Stimulated activated CD4-positive, alpha-beta T cell treated with anti-CD3 and anti-CD28 coated beads, Interleukin-4, amount 100 ng/mL, for 48 hours (primary cell): ENCODE data around the gene WNT3.
"Not testable (repeated sequence)": the region's sequence is repeated elsewhere in the genome, so short reads cannot be mapped to it uniquely, and the experiment has no call there.

ENCODE experiments used
- DNase-seq, 2 donors: peaks; one replicate each; pipeline ENCODE4 v3.0.0-alpha.2; 2020; ENCODE audit warnings: low read depth in 2 of 2

The WNT3 gene

DNA sequence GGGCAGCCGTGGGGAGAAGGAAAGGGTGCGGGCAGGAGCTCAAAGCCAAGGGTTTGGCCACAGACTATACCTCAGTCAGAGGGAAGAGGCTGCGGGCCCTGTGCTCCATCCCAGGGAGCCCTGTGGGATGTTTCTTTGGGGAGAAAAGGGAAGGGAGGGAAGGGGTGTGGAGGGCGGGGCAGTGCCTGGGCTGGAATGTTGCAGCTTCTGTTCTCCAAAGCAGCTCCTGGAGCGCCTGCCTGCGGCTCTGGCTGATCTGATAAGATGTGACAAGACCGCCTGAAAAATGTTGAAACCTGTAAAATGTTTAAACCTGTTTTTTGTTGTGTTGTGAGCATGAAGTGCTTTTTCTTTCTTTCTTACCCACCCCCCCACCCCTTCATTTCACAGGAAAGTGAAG is 32.8 kb downstream of the WNT3 start:
- no peak for DNase-seq

DNA sequence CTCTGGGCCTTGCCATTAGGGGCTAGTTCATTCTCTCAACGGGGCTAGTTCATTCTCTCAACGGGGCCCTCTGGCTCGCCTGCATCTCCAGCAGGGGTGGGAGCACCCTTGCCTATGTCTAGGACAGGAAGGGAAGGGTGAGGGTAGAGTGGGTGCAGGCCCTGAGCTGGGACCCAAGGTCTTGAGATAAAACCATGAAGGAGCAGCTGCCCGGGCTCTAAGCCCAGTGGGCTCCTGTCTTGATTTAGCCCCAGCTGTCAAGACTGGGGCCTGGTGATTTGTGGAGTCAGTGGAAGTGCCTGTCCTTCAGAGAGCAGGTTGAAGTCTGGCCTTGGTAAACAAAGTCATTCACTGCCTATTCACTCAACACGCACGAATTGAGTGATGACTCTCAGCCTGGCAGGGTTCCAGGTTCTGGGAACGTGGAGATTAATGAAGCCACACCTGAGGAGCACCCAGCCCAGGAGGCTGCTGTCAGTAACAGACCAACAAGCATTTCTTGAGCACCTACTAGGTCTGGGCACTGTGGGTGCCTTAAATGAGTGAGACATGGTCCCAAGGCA is 35.4 kb downstream of the WNT3 start:
- DNase-seq, result no peak

DNA sequence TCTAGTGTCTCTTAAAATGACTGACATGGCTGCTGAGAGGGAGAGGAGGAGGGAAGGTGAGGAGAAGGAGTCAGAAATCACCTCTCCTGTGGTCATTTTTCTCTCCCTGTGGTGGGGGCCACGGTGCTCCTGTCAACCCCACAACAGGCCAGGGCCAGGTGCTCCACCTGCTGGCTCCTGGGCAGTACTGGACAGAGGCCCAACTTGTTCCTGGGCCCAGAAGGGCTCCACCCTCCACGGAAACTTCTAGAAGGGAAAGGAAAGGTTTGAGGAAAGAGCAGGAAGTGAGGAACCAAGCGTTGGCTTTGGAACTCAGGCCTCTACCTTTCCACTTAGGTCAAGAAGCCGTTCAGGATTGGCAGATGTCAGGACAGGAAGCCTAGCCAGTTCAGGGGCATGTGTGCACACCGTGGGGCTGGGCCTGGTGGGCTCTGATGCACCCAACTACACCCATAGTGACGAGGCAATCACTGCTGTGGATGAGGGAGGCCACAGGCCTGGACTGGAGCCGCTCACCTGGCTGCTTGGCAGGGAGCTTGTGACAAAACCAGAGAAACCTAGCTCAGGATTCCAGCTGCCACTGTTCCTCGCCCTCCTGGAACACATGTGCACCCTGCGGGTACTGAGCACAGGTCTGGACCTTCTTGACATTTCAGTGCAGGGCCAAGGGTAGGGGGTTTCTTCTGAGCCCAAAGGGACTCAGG is 36.1 kb downstream of the WNT3 start:
- DNase-seq, result no peak

DNA sequence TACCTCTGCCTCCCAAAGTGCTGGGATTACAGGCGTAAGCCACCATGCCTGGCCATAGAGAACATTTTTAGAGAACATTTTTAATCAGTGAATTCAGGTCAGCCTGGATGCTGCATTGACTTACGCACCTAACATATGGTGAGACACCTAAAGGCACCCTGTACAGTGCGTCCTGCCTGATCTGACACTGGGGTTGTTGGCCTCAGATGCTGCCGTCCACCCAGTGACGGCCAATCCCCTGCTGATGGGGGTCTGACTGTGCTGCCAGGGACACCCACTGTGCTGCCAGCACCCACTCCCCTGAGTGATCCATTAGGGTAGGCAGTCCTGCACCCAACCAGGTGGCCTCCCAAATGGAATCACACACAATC is 38.5 kb downstream of the WNT3 start:
- DNase-seq, result no peak

DNA sequence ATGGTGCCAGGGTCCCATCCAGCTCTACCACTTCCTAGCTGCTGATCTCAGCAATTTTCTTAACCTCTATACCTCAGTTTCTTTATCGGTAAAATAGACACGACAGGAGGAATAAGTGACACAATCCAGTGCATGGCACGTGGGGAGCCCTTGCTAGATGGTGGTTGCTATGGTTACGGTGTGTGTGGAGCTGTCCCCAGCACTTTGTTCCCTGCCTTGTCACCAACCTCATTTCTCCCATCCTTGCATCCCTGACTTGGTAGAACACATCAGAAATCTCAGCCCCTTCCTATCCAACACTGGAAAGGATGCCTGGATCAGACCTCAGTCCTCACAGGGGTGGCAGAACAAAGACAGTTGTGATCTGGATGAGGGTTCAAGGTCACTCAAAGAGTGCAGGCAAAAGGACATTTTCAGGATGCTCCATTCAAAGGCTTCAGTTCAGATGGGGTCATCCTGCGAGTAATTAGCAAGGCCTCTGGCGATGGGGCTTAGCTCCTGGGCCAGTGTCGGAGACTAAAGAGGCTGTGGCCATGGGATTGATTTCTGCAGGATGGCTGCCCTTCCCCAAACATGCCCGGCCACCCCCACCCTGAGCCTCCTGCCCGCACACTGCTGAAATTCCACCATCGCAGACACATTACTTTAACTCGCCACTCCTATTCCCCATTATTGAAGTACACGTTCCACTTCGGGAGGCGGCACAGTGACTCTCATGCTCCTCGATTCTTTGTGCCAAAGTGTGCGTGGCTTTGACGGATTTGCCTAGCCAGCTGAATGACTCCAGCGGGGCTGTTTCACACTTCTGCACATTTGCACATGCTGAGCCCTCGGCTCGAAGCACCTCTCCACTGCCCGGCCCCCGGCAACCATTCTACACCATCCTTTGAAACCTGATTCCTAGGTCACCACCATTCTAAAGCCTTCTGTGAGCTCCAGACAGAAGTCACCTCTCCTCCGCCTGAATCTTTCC is 40.3 kb downstream of the WNT3 start:
- DNase-seq, result no peak

DNA sequence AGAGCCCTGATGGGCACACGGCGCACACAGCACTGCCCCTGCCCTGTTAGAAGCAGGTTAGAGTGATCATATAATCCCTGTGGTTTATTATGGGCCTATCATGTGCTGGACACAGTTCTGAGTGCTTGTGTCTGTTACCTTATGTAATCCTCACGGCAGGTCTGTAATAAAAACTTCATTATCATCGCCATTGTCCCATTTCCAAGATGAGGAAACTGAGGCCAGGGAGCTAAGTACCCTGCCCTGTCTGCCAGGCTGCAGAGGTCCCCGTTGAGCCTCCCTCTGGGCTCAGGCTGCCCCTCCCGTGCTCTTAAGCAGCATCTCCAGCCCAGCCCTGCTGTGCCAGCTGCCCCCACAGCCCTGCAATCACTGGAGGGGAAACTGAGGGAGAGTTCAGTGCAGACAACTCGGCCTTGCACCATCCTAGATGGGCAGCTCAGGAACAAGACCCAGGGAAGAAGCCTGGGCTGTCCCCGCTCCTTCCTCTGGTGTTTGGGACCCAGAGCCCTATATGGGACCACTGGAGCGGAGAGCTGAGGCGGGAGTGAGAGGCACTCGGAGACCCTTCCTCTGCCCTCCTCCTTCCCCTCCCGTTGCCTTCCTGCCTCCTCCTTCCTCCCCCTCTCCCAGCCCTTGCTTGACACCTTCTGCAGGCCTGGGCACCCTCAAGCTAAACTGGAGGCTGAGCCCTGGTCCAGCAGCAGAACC is 42.0 kb downstream of the WNT3 start:
- DNase-seq, result no peak

DNA sequence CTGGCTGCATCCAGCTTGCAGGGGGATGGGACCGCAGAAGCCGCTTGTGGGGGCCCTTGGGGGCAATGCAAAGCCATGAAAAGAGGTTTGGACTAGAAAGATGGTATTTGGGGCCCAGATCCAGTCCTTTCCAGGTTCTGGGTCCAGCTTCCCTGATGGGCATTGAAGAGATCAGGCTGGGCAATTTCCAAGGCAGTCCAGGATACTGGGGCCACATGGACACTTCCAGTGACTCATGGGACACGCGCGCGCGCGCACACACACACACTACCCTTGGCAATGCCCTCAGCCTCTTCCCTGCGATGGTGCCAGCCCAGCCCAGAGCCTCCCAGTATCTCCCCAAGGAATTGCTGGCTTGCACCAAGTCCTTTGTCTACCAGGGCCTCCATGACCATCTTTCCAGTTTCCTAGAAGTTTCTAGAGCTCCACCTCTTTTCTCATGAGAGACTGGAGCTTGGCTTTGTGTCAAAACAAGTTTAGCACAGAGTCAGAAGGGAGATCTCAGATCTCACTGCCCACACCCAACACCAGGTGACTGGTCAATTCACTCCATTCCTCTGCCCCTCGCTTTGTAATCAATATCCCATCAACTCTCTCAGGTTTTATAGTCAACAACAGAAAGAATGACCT is 44.3 kb downstream of the WNT3 start:
- no peak for DNase-seq

DNA sequence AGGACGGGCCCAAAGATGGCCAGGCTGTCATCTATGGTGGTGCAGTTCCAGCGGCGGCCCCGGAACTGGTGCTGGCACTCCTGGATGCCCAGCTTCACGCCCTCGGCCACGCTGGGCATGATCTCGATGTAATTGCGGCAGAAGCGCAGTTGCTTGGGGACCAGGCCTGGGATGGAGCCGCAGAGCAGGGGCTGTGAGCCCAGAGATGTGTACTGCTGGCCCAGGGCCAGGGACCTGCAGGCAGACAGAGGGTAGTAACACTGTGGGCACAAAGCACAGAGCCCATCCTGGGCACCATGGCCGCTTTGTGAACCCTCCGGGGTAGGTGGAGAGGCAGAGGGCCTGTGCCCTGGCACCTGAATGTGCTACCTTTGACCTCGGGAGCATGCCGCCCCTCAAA is 44.8 kb downstream of the WNT3 start:
- no peak for DNase-seq

DNA sequence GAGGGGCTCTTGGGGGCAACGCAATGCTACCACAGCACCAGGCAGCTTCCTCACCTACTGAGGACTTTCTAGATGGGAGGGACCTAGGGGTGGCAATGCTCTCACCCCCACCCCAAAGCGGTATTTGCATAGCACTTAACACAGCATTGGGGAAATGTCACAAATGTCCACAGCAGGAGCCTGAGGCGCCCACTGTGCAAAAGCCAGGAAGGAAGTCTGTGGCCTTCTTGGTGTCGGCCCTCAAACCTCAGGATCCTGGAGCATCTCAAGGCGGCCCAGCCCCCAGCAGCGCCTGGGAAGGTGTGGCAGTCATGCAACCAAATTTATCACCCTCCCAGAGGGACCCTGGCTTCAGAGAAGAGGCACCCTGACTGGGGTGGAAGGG is 45.3 kb downstream of the WNT3 start:
- DNase-seq, result no peak

DNA sequence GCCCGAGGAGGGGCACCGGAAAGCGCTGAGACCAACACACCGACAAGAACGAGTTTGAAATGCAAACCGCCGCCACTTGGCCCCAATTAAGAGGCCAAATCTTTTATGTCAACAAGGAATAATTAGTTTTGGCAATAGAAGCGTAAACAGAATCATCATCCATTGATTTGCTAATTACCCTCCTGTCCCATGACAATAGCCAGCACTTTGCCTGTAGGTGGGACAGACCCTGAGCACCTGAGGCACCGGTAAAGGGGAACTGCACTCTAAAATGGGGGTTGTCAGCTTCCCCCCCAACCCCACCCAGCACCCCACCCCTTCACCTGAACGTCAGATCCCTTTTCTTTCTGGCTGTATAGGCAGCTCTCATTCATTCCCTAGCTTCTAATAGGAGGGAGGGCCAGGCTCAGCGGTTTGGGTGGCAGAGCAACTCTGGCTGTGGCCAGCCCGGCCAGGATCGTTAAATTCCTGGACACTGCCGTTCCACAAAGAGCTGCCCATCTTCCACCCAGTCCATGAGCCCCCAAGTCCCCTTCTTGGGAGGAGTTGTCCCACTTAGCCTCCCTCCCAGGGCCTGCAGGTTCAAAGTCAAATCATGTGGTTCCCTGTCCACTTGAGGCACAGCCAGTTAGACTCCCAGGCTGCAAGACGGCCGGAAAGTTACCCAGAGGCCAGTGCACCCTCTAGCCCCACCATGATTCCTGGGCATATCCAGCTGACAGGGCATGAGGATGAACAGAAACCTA is 45.8 kb downstream of the WNT3 start:
- no peak for DNase-seq

DNA sequence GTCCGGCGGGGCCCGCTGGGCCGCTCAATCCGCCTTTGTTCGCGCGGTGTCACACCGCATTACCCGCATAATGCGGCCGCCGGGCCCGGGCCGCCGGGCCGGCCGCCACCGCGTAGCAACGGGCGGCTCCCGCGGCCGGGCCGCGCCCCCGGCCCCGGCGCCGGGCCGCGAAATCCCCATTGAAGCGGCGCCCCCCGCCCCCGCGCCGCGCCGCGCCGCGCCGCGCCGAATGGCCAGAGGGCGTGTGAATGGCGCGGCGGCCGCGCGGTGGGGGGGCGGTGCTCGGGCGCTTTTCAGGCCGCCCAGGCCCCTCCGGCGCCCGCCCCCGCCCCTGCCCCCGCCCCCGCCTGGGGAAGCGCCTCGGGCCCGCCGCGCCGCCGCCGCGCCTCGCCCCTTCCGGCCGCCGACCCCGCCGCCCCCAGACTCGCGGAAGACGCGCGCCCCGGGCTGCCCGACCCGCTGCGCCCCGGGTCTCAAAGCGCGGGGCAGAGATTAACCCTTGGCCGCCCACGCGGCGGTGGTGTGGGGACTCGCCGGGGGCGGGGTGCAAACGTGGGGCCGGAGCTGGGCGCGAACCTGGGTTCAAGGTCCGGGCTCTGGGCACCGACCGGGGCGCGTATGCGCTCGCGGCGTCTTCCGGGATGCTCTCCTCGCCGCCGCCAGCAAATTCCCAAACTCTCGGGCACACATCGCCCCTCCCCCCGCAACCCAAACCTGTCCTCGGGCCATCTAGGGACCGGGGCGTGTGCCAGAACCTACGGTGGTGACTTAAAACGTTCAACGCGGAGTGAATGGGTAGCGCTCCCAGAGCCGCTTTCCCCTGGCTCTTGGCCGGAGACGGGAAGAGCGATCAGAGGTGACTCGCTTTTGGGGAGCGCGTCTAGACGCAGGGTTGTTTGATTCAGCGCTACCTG is 46.7 kb downstream of the WNT3 start:
- no peak for DNase-seq

DNA sequence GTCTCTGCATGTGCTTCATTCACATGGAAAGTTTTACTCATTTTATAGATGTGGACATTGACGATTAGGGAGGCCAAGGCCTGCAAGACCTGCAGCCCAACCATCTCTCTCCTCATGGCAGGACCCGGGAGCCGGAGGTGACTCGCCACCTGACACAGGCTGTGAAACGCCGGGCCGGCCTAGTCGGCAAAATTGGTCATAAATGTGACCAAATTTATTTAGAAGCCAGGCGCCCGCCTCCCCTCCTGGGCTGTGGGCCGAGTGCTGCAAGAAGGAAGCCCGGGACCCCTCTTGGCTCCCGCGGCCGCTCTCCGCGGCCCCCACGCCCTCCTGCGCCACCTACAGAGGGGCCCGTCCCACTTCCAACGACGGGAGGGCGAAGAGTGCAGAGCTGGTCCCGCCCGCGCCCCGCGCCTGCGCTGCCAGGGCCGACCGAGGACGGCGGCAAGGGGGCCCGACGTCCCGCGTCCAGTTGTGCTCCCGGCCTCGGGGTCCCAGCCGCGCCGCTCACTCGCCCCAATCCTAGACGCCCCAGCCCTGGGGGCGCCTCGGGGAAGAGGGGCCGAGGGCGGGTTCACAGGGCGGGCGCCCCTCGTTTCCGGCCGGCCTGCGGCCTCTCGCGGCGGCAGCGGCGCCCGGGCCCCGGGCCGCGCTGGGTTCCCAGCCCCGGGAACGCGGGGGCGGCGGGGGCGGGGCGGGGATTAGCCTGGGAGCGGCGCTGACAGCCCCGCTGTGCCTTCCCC is 47.5 kb downstream of the WNT3 start:
- no peak for DNase-seq

DNA sequence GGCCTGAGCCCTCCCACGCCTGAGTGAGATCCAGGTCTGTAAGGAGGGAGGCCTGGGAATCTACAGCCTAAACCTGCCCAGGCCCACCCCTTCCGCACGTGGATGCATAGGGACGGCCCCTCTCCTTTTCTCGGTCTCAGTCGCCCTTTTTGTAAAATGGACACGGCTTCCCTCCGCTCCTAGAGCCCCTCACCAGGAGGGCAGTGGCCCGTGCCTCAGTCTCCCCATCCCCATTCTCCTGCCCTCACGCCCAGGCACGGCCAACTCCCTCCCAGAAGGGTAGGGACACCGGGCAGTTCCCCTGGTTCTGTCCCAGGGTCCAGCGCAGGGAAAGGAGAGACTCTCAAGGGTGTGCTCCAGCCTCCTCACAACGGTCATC is 48.1 kb downstream of the WNT3 start:
- DNase-seq, result no peak

DNA sequence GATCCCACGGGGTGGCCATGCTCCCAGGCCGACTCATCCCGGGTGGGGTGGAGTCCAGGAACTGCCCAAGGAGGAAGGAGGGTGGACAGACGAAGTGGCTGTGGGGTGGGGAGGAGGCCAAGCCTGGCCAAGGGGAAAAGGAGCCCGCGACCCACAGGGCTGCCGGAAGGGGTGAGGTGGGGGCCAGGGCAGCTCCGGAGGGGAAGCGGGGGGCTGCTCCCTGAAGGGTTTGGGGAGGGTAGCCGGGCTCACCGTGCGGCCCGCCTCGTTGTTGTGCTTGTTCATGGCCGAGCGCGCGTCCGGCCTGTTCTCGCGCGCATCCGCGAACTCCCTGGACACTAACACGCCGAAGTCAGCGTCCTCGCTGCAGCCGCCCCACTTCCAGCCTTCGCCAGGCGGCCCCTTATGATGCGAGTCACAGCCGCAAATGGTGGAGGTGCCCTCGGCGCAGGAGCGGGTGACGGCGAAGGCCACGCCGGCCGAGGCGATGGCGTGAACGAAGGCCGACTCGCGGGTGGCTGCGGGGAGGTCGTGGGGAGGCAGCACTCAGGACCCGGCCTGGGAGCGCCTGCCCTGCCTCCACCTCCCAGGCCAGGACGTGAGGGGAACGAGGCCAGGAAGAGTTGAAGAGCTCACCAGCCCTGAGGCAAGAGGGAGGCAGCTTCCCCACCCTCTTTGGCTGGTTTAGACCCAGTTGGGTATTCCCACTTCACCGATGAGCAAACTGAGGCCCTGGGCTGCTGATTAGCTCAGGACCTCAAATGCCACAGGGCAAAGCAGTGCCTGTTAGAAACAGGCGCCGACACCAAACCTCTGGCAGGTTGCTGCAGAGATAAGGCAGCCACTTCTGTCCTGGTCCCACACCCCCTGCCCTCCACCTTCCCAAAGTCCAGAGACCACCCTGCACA is 48.7 kb downstream of the WNT3 start:
- DNase-seq, result no peak

DNA sequence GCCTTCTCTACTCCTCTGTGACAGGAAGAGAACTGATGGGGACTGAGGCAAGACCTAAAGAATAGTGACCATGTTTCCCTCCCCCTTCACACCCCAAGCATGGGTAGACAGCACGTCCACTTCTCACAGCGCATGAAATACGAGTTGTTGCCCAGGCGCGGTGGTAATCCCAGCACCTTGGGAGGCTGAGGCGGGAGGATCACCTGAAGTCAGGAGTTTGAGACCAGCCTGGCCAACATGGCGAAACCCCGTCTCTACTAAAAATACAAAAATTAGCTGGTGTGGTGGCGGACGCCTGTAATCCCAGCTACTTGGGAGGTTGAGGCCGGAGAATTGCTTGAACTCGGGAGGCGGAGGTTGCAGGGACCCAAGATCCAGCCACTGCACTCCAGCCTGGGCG is 49.6 kb downstream of the WNT3 start:
- DNase-seq, result not testable (repeated sequence)

DNA sequence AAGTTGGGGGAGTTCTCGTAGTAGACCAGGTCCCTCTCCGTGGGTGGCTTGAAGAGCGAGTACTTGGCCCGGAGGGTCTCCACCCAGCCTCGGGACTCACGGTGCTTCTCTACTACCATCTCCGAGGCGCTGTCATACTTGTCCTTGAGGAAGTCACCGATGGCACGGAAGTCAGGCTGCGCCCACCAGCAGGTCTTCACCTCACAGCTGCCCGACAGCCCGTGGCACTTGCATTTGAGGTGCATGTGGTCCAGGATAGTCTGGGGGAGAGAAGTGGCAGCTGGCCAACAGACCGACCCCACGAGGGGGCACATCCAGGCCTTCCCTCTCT is 50.0 kb downstream of the WNT3 start:
- no peak for DNase-seq

DNA sequence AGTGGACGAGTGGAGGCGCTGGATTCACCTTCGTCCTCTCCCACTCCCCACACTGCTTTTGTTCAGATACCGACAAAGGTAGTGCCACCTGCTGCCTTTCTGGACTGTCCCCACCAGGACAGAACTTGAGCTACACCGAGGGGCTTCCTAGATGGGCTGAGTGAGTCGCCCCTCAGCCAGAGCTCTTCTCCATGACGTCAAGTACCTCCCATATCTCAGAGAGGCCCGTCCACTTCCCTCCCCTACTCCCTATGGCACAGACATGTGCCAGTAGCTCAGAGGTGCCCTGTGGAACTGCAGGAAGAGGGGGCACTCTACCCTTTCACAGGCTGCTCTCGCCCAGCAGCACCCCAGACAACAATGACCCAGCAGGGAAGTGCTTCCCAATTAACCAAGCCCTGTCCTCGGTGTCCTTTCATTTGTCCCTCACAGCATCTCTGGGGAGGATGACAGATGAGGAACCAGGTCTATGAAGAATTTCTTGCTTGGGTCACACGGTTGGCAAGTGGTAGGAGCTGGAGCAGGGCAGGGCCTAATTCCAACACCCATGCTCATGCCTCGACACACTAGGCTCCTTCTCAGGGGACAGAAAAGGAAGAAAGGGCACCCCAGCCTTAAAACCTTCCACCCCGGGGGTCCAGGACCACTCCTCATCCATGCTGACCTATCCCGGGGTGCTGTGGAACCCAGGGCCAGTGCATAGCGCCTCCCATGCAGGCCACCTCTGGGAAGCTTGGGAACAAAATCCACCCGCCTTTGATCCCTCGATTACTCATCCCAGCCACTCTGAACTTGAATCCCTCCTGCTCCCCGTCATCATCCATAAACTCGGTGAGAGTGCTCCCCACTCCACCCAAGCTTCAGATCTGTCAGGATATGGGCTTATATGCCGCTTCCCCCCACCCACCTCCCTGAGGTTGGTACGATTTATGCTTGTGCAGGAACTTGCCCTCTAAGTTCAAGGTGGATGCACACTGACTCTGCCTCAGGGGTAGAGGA is 51.7 kb downstream of the WNT3 start:
- DNase-seq, result no peak
